Nephron progenitor cell (in vitro differentiated cells): ENCODE data around the gene TGIF1.

Experiments used
- DNase-seq: peaks from one replicate; pipeline ENCODE4 v3.0.0; 2021
- H3K27ac Mint-ChIP-seq: 2 replicates; pipeline ENCODE4 v1.8.0; 2021; ENCODE audit warnings: mild to moderate bottlenecking, moderate library complexity, mixed read lengths
- H3K27me3 Mint-ChIP-seq: 2 replicates; pipeline ENCODE4 v1.8.0; 2021; ENCODE audit warnings: mild to moderate bottlenecking, low read depth, mixed read lengths; ENCODE audit not compliant: poor library complexity
- H3K36me3 Mint-ChIP-seq: 2 replicates; pipeline ENCODE4 v1.8.0; 2021; ENCODE audit warnings: low read depth, mixed read lengths
- H3K4me1 Mint-ChIP-seq: 2 replicates; pipeline ENCODE4 v1.8.0; 2021; ENCODE audit warnings: mixed read lengths
- H3K4me3 Mint-ChIP-seq: 2 replicates; pipeline ENCODE4 v1.8.0; 2021; ENCODE audit warnings: mild to moderate bottlenecking, moderate library complexity, mixed read lengths
- H3K9me3 Mint-ChIP-seq: 2 replicates; pipeline ENCODE4 v1.8.0; 2021; ENCODE audit warnings: mild to moderate bottlenecking, moderate library complexity, mixed read lengths
- TF ChIP-seq, protein P1 (sequence below): fragments of 200-600 bp; sonication (generic); IDR thresholded peaks from 2 replicates; pipeline ENCODE4 v1.5.0; 2021; ENCODE audit warnings: antibody characterized with exemption

TGIF1 gene

DNA sequence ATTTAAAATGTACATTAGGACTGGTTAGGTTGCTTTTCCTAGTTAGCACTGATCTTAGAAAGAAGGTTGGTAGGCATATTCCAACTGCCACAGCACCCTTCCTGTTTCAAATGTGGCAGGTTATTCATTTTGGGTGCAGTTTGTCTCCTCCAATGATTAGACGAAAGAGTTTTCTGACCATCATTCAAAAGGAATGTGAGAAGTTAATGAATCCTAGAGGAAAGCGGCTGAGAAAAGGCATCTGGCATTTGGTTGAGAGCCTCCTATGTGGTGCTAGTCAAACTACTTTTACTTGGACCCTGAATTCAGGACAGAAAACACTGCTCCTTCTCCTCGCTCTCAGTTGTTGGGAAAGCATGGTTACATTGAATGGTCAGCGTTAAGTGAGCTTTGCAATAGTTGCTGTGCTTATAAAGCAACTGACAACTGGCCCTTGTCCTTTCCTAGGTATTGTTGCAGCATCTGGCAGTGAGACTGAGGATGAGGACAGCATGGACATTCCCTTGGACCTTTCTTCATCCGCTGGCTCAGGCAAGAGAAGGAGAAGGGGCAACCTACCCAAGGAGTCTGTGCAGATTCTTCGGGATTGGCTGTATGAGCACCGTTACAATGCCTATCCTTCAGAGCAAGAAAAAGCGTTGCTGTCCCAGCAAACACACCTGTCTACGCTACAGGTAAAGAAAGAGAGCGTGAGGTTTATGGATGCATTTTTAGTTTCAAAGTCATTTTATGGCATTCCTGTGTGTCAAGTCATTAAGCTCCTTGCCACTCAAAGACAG is 6.1 kb downstream of the TGIF1 start:
- no peaks in the 10 kb centered on the region for H3K27me3 Mint-ChIP-seq
- DNase-seq, result no peak
- no peak overlapping the region for H3K27ac Mint-ChIP-seq
- H3K9me3 Mint-ChIP-seq, result peaks cover 23% of the 10 kb centered on the region
- peaks cover 66% of the 10 kb centered on the region for H3K4me1 Mint-ChIP-seq
- peaks cover 51% of the 10 kb centered on the region for H3K36me3 Mint-ChIP-seq
- peak overlapping the region; percentile 91 for H3K4me3 Mint-ChIP-seq
- TF ChIP-seq, protein P1, sequence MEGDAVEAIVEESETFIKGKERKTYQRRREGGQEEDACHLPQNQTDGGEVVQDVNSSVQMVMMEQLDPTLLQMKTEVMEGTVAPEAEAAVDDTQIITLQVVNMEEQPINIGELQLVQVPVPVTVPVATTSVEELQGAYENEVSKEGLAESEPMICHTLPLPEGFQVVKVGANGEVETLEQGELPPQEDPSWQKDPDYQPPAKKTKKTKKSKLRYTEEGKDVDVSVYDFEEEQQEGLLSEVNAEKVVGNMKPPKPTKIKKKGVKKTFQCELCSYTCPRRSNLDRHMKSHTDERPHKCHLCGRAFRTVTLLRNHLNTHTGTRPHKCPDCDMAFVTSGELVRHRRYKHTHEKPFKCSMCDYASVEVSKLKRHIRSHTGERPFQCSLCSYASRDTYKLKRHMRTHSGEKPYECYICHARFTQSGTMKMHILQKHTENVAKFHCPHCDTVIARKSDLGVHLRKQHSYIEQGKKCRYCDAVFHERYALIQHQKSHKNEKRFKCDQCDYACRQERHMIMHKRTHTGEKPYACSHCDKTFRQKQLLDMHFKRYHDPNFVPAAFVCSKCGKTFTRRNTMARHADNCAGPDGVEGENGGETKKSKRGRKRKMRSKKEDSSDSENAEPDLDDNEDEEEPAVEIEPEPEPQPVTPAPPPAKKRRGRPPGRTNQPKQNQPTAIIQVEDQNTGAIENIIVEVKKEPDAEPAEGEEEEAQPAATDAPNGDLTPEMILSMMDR, result no peak

DNA sequence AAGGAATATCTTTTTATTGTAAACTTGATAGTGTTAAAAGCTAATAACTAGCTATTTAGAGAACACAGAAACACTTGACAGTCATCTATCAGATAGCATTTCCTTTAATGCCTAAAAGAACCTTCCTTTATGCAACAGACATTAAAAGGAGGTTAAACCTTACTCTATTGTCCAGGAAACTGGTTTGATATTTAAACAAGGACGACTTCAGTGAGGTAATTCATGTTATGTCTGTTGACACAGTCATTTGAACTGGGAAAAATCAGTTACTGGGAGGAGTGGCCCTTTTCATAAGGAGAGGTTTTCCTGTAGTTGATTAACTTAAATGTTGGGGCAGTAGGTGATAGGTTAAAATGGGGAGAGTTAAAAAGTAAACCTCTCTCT is 6.7 kb downstream of the TGIF1 start:
- H3K27me3 Mint-ChIP-seq, result no peaks in the 10 kb centered on the region
- H3K4me1 Mint-ChIP-seq, result peaks cover 67% of the 10 kb centered on the region
- H3K36me3 Mint-ChIP-seq, result peaks cover 56% of the 10 kb centered on the region
- DNase-seq, result no peak
- TF ChIP-seq, protein P1, result no peak
- no peak overlapping the region for H3K4me3 Mint-ChIP-seq
- H3K27ac Mint-ChIP-seq, result peak overlapping the region; percentile 26
- peaks cover 28% of the 10 kb centered on the region for H3K9me3 Mint-ChIP-seq

DNA sequence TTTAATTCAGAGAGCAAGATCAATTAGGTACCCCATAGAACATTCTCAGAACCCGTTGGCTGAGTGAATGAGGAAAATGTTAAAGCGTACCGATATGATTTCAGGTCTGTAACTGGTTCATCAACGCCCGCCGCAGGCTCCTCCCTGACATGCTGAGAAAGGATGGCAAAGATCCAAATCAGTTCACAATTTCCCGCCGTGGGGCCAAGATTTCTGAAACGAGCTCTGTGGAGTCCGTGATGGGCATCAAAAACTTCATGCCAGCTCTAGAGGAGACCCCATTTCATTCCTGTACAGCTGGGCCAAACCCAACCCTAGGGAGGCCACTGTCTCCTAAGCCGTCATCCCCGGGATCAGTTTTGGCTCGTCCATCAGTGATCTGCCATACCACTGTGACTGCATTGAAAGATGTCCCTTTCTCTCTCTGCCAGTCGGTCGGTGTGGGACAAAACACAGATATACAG is 7.3 kb downstream of the TGIF1 start:
- TF ChIP-seq, protein P1, result no peak
- Mint-ChIP-seq H3K4me3 (no peak overlapping the region), H3K27ac (peak overlapping the region; percentile 26), H3K27me3 (no peaks in the 10 kb centered on the region), H3K9me3 (peaks cover 35% of the 10 kb centered on the region), H3K36me3 (peaks cover 63% of the 10 kb centered on the region), H3K4me1 (peaks cover 73% of the 10 kb centered on the region)
- no peak for DNase-seq

DNA sequence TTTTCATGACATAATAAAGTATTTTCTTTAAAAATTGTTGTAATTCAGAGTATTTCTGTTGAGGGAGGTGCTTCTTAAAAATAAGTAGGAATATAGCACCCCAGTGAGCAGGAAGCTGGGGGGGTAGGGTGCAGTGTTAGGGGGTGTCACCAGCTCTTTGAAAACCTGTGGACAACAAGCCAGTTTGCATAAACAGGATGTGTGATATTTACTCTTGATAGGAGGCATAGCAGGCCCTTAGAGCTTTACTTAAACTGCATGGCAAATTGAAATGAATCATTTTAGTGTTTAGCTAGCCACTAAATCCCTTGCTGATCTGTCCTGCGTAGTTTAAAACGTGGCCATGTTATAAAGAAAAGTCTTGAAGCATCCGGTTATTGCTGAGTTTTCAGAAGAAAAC is 8.4 kb downstream of the TGIF1 start:
- peak overlapping the region; percentile 26 for H3K4me3 Mint-ChIP-seq

DNA sequence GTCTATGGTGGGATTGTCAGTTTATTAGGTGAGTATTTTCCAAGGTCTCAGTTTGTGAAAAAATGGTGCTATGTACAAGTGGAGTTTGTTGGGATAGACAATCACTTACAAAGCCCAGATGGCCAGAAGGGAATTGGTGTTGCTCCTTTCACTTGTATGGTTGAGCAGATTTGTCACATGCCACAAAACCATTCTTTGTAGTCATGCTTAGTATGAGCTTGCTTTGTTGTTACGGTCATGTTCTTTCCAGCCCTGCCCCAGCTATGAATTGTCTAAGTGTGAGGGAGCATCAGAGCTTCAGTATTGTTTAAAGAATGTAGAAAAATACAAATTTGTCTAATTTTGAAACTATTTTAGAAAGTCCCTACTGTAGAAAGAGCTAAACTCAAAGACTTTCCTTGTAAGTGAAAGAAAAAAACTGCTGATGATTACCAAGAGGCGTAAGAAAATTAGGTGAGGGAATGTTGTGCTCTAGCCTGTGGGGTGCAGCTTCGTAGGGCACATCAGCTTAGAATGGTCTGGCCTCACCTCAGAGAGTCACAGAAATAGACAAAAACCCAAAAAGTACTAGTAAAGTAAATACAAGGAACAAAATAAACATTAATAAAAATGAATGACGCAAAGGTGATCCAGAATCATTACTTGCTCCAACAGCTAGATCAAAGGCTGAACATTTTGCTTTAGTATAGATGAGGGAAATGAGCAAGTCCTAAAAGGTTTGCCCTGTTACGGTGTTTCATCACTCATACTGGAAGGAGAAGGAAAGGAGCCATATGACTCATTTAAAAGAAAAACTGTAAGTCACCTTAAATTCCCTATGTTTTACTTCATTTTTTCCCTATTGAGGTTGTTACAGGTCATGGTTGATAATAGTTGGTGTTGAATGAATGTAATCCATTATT is 9.2 kb downstream of the TGIF1 start:
- no peak for DNase-seq
- Mint-ChIP-seq H3K36me3 (peaks cover 77% of the 10 kb centered on the region), H3K4me3 (no peak overlapping the region), H3K9me3 (peaks cover 44% of the 10 kb centered on the region), H3K27ac (no peak overlapping the region), H3K27me3 (no peaks in the 10 kb centered on the region), H3K4me1 (peaks cover 64% of the 10 kb centered on the region)
- TF ChIP-seq, protein P1, result no peak

More for the DNA sequence above, 8.4 kb downstream of the TGIF1 start:
- no peaks in the 10 kb centered on the region for H3K27me3 Mint-ChIP-seq
- H3K9me3 Mint-ChIP-seq, result peaks cover 42% of the 10 kb centered on the region
- no peak overlapping the region for H3K27ac Mint-ChIP-seq
- peaks cover 71% of the 10 kb centered on the region for H3K4me1 Mint-ChIP-seq
- peaks cover 72% of the 10 kb centered on the region for H3K36me3 Mint-ChIP-seq
- TF ChIP-seq, protein P1, result no peak
- DNase-seq, result no peak
